ENCODE results near the gene FSD1L.
A peak's percentile ranks its signal among the peaks of the same experiment; 100 is the strongest.

FSD1L gene

DNA sequence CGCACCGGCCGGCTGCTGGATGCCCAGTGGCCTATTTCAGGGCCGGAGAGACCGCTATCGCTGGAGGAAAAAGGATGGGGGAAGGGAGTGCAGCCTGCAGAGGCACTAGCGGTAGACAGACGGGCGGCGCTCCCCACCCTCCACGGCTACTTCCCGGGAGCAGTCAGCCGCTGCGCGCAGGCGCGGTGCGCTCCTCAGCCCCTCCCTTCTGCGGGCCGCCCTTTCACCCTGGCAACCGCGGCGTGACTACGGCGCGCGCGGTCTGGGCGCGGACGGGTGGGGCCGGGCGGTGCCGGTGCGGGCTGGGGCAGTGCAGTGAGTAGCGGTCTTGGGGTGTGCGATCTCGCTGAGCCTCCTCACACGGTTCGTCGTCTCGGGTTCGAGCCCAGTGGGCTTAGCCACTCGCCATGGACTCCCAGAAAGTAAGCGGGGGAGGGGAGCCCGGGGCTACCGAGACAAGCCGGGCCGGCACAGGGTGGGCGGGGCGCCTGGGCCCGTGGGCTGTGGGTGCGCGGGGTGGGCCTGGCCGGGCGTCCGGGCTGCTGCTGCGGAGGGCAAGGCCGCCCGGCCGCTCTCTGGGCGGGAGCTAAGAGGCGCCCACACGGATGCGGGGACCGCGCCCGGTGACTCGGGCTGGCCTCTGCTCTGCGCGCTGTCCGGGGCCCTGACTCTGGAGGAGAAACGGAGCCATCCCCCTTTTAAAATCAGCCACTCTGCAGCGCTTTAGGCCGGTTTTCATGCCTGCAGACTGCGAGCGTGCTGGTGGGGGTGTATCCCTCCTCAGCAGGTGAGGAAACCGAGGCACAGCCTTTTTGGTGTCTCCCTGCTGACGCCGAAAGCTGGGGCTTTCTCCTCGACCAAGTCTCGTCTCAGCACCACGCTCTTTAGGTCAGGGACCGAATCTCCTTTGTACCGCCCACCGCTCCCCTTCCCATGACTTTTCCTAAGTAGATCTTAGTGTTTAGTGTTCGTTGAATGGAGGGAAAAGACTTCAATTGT lies at the start of gene FSD1L:
FSD1L (plus strand) TSS at position 221 of the 999 bp plus-strand sequence; CDS start at position 408, 187 bp downstream.
- Histone ChIP-seq H3K9me3 (ENCODE audit: low read length) (no peaks in the 10 kb centered on the region), H3K27me3 (ENCODE audit: control insufficient read depth in 1 of 2, insufficient read depth in 2 of 2, low read length in 2 of 2) (no peaks in the 10 kb centered on the region), H3K4me1 (ENCODE audit: insufficient read depth, low read length) (peaks cover 10% of the 10 kb centered on the region), H3K9ac (ENCODE audit: low read length) (peak within 1 kb of the TSS; percentile 70), H3K36me3 (ENCODE audit: insufficient read depth, low read length) (no peaks in the 10 kb centered on the region), H3K27ac (ENCODE audit: low read depth, low read length) (peak within 1 kb of the TSS; percentile 56), H3K4me3 (ENCODE audit: low read depth in 1 of 2, low read length in 2 of 2) (peak within 1 kb of the TSS; percentile 80 to 85)

DNA sequence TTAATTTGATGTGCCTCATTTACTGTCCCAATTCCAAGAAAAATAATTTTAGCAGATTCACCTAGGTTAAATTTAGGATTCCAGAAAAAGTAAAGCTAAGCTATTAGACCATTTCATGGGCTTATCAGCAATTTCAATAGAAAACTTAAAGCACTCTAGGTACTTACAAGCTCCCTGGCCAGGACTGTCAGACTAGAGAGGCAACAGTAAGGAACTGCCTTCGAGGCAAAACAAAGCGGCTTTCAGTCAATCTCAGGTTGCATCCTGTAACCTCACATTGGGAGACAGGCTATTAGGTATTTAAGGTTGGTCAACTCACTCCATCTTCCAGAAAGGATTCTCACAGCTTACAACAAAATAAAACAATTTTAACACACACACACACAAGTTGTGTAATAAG lies 48.7 kb upstream of the FSD1L start:
- Histone ChIP-seq H3K9ac (ENCODE audit: low read length) (no peak overlapping the region), H3K27me3 (ENCODE audit: control insufficient read depth in 1 of 2, insufficient read depth in 2 of 2, low read length in 2 of 2) (no peaks in the 10 kb centered on the region), H3K9me3 (ENCODE audit: low read length) (no peaks in the 10 kb centered on the region), H3K36me3 (ENCODE audit: insufficient read depth, low read length) (no peaks in the 10 kb centered on the region), H3K4me1 (ENCODE audit: insufficient read depth, low read length) (no peaks in the 10 kb centered on the region), H3K27ac (ENCODE audit: low read depth, low read length) (no peak overlapping the region), H3K4me3 (ENCODE audit: low read depth in 1 of 2, low read length in 2 of 2) (no peak overlapping the region)

DNA sequence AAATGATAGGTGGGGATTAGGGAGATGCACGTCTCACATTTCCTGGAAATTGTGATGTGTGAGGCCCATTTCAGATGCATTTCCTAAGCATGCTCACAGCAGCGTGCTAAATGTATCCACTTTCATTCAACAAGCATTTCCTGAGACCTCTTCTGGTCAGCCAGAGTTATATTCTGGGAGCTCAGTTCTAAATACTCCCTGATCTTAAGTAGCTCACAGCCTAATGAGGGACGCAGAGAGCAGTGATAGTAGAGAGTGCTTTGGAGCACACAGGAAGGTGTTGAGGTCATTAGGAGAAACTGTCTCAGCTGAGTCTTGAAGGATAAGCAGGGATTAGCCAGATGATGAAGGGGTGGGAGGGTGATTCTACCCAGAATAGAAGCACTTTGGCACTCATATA lies 46.2 kb upstream of the FSD1L start:
- no peaks in the 10 kb centered on the region for H3K27me3 ChIP-seq (ENCODE audit: control insufficient read depth in 1 of 2, insufficient read depth in 2 of 2, low read length in 2 of 2)
- no peaks in the 10 kb centered on the region for H3K4me1 ChIP-seq (ENCODE audit: insufficient read depth, low read length)
- no peak overlapping the region for H3K27ac ChIP-seq (ENCODE audit: low read depth, low read length)
- no peaks in the 10 kb centered on the region for H3K36me3 ChIP-seq (ENCODE audit: insufficient read depth, low read length)
- H3K9ac ChIP-seq (ENCODE audit: low read length), result no peak overlapping the region
- no peak overlapping the region for H3K4me3 ChIP-seq (ENCODE audit: low read depth in 1 of 2, low read length in 2 of 2)
- H3K9me3 ChIP-seq (ENCODE audit: low read length), result no peaks in the 10 kb centered on the region

DNA sequence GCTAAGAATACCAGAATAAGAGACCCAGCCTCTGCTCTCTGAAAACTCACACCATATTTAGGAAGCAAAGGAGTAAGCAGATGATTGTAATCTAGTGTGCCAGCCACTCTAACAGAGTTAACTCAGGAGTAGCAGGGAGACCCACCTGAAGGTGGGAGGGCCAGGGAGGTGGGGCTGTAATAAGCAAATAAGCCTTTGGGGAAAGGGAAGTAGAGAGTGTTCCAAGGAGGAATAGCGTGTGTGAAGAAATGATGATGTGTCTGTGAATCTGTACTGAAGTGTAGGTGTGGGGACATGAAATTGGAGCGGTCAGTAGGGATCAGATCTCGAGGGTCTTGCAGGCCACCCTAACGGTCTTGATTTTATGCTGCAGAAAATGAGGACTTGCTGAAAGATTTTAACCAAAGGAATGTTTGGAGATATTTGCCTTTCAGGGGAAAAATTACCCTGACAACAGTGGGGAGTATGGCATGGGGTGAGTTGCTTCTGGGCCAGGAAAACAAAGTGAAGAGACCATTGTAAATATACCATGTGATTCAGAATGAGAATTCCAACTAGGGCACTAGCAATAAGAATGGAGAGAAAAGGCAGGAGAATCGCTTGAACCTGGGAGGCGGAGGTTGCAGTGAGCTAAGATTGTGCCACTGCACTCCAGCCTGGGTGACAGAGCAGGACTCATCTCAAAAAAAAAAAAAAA lies 44.1 kb upstream of the FSD1L start:
- H3K27me3 ChIP-seq (ENCODE audit: control insufficient read depth in 1 of 2, insufficient read depth in 2 of 2, low read length in 2 of 2), result no peaks in the 10 kb centered on the region
- no peak overlapping the region for H3K4me3 ChIP-seq (ENCODE audit: low read depth in 1 of 2, low read length in 2 of 2)
- H3K36me3 ChIP-seq (ENCODE audit: insufficient read depth, low read length), result no peaks in the 10 kb centered on the region
- no peaks in the 10 kb centered on the region for H3K9me3 ChIP-seq (ENCODE audit: low read length)
- no peak overlapping the region for H3K27ac ChIP-seq (ENCODE audit: low read depth, low read length)
- H3K4me1 ChIP-seq (ENCODE audit: insufficient read depth, low read length), result no peaks in the 10 kb centered on the region
- H3K9ac ChIP-seq (ENCODE audit: low read length), result no peak overlapping the region

DNA sequence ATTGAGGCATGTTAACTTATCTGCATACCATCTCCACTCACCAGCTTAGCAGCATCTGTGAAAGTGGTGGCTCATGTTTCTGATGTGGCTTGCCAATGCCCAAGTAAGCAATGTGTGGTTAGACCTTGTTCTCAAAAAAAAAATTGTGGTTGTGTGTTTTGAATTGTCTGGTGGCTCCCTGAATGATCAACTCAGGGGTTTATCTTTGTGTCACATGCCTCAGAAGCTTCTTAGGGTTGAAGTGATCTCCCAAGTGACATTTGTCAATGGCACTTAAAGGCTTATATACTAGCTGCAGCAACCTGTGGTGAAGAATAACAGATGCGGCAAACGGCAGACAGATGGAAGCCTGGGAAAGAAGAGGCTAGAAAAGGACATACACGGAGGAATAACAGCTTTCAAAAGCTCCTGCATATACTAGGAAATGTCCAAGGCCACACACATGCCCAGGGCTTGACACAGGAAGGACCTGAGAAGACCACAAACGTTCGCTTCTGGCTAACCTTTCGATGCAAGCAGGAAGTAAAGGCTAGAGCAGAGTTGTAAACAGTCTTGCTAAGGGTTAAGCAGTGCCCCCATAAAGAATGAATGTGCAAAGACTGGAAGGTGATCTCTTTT lies 42.2 kb upstream of the FSD1L start:
- Histone ChIP-seq H3K9ac (ENCODE audit: low read length) (no peak overlapping the region), H3K9me3 (ENCODE audit: low read length) (no peaks in the 10 kb centered on the region), H3K36me3 (ENCODE audit: insufficient read depth, low read length) (no peaks in the 10 kb centered on the region), H3K4me3 (ENCODE audit: low read depth in 1 of 2, low read length in 2 of 2) (no peak overlapping the region), H3K4me1 (ENCODE audit: insufficient read depth, low read length) (no peaks in the 10 kb centered on the region), H3K27me3 (ENCODE audit: control insufficient read depth in 1 of 2, insufficient read depth in 2 of 2, low read length in 2 of 2) (no peaks in the 10 kb centered on the region), H3K27ac (ENCODE audit: low read depth, low read length) (no peak overlapping the region)

DNA sequence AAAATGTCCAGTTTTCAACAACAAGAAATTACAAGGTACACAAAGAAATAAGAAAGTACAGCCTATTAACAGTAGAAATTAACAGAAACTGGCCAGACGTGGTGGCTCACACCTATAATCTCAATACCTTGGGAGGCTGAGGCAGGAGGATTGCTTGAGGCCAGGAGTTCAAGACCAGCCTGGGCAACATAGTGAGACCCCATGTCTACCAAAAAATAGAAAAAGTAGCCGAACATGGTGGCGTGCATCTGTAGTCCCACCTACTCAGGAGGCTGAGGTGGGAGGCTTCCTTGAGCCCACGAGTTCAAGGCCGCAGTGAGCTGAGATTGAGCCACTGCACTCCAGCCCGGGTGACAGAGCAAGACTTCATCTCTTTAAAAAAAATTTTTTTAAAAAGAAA lies 41.5 kb upstream of the FSD1L start:
- Histone ChIP-seq H3K9ac (ENCODE audit: low read length) (no peak overlapping the region), H3K27me3 (ENCODE audit: control insufficient read depth in 1 of 2, insufficient read depth in 2 of 2, low read length in 2 of 2) (no peaks in the 10 kb centered on the region), H3K36me3 (ENCODE audit: insufficient read depth, low read length) (no peaks in the 10 kb centered on the region), H3K9me3 (ENCODE audit: low read length) (no peaks in the 10 kb centered on the region), H3K27ac (ENCODE audit: low read depth, low read length) (no peak overlapping the region), H3K4me1 (ENCODE audit: insufficient read depth, low read length) (no peaks in the 10 kb centered on the region), H3K4me3 (ENCODE audit: low read depth in 1 of 2, low read length in 2 of 2) (no peak overlapping the region)

DNA sequence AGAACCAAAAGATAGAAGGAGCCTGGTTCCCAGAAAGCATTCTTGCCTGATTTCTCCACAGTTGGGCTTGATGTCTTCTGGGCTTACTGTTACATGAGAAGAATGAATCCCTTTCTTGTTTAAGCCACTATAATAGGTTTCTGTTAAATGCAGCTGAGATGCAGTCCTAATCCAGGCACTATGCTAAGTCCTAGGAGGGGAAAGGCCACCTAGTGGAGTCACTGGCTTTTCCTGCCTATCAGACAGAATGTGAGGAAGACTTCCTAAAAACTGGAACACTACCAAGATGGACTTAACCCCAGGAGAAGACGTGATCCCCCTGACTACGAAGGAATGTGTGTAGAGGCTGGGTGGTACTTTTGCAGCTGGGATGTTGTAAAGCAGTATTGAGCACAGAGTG lies 34.3 kb upstream of the FSD1L start:
- Histone ChIP-seq H3K9me3 (ENCODE audit: low read length) (no peaks in the 10 kb centered on the region), H3K27me3 (ENCODE audit: control insufficient read depth in 1 of 2, insufficient read depth in 2 of 2, low read length in 2 of 2) (no peaks in the 10 kb centered on the region), H3K36me3 (ENCODE audit: insufficient read depth, low read length) (no peaks in the 10 kb centered on the region), H3K4me3 (ENCODE audit: low read depth in 1 of 2, low read length in 2 of 2) (no peak overlapping the region), H3K4me1 (ENCODE audit: insufficient read depth, low read length) (peaks cover 5% of the 10 kb centered on the region), H3K9ac (ENCODE audit: low read length) (no peak overlapping the region), H3K27ac (ENCODE audit: low read depth, low read length) (no peak overlapping the region)

DNA sequence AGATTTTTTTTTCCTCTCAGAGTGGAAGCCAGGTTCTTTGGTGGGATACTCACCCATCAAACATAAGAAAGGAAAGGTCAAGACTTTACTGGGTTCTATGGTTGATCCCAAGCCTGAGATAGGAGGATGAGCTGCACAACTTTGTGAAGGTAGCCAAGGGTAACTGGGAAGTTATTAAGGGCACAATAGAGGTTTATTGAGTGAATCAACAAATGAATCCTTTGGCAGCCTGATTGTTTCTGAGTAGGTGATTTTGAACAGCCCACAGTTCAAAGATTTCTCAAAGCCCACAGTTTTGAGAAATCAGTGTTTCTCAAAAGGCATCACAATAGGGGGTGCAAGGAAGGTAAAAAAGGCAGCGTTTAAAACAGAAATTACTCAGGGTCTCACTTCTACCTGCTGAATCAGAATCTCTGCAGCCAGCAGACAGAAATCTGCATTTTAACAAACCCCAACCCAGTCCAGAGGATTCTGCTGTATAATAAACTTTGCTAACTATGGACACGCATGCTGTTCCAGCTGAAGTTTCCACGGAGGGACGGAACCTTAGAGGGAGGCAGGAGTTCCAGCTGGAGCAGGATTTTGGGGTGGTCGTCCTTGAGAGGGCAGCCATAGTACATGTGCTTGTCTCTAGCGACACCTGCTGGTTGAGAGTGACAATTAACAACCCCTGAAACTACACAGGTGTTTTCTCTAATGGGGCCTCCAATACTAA lies 32.7 kb upstream of the FSD1L start:
- H3K4me1 ChIP-seq (ENCODE audit: insufficient read depth, low read length), result peaks cover 5% of the 10 kb centered on the region
- no peak overlapping the region for H3K9ac ChIP-seq (ENCODE audit: low read length)
- no peaks in the 10 kb centered on the region for H3K27me3 ChIP-seq (ENCODE audit: control insufficient read depth in 1 of 2, insufficient read depth in 2 of 2, low read length in 2 of 2)
- no peaks in the 10 kb centered on the region for H3K9me3 ChIP-seq (ENCODE audit: low read length)
- H3K4me3 ChIP-seq (ENCODE audit: low read depth in 1 of 2, low read length in 2 of 2), result no peak overlapping the region
- H3K27ac ChIP-seq (ENCODE audit: low read depth, low read length), result no peak overlapping the region
- no peaks in the 10 kb centered on the region for H3K36me3 ChIP-seq (ENCODE audit: insufficient read depth, low read length)

DNA sequence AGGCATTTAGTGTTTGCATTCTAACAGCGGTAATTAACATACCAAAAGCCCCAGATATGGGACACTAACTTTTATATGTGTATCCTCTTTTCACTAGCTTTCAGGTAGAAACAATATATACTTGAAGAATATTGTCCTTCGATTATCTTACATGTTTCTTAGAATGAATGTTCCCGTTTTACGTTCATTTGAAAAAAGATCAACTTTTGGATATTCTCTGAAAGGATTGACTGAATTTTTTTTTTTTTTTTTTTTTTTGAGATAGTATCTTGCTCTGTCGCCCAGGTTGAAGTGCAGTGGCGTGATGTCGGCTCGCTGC lies 32.2 kb upstream of the FSD1L start:
- Histone ChIP-seq H3K27me3 (ENCODE audit: control insufficient read depth in 1 of 2, insufficient read depth in 2 of 2, low read length in 2 of 2) (no peaks in the 10 kb centered on the region), H3K4me3 (ENCODE audit: low read depth in 1 of 2, low read length in 2 of 2) (no peak overlapping the region), H3K9ac (ENCODE audit: low read length) (no peak overlapping the region), H3K4me1 (ENCODE audit: insufficient read depth, low read length) (peaks cover 5% of the 10 kb centered on the region), H3K9me3 (ENCODE audit: low read length) (no peaks in the 10 kb centered on the region), H3K27ac (ENCODE audit: low read depth, low read length) (no peak overlapping the region), H3K36me3 (ENCODE audit: insufficient read depth, low read length) (no peaks in the 10 kb centered on the region)

DNA sequence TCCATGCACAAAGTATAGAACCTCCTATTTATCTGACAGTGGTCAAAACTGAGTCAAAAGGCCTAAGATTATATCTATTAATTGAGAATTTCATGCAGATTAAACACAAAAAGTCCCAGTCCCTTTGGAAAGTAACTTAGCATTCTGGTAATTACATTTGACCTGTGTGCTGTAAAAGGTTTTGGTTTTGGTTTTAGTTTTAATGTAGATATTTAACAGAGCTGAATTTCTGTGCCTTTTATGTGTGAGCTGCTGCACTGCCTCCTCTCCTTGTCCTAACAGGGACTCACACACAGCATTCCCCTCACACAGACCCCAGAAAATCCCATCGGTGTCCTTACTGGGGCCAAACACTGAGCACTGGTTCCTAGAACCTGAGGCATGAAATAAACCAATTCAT lies 31.0 kb upstream of the FSD1L start:
- Histone ChIP-seq H3K9me3 (ENCODE audit: low read length) (no peaks in the 10 kb centered on the region), H3K27me3 (ENCODE audit: control insufficient read depth in 1 of 2, insufficient read depth in 2 of 2, low read length in 2 of 2) (no peaks in the 10 kb centered on the region), H3K9ac (ENCODE audit: low read length) (no peak overlapping the region), H3K4me3 (ENCODE audit: low read depth in 1 of 2, low read length in 2 of 2) (no peak overlapping the region), H3K36me3 (ENCODE audit: insufficient read depth, low read length) (no peaks in the 10 kb centered on the region), H3K27ac (ENCODE audit: low read depth, low read length) (no peak overlapping the region), H3K4me1 (ENCODE audit: insufficient read depth, low read length) (peaks cover 5% of the 10 kb centered on the region)

Measured in muscle layer of colon (tissue), 2 donors.